Lung microvascular endothelial cell (primary cell): ENCODE measurements around the gene CARD8. TPM values are rescaled to one million over a fixed set of nuclear protein-coding genes. Genes with fewer than 3 reads are reported as not detected.
"Not testable (repeated sequence)": the region's sequence is repeated elsewhere in the genome, so short reads cannot be mapped to it uniquely, and the experiment has no call there.

Experiments
- DNase-seq, 2 donors: peaks; one replicate each; pipeline versions ENCODE4 v3.0.0 to v3.0.0-alpha.2; 2010; ENCODE audit warnings: low read depth in 2 of 2
- total RNA-seq: library from RNA; depleted of rRNA; stranded (reverse); fragments of >200 nt; gene quantifications from 2 replicates; pipeline ENCODE4 v1.2.1, GENCODE V29; 2014

The CARD8 gene
- total RNA-seq, 1 donor from 2014 or later: 69.6 TPM

GRCh38 chr19:48265326-48265725, 9.6 kb upstream of the CARD8 start:
- DNase-seq: peak in 1 of 2 donors; percentile 49

GRCh38 chr19:48260359-48260714, 4.6 kb upstream of the CARD8 start:
- DNase-seq: not testable (repeated sequence)

- DNase-seq: not testable (repeated sequence)
Observed at GRCh38 chr19:48258992-48259391, 3.3 kb upstream of the CARD8 start.

GRCh38 chr19:48258350-48258749, 2.6 kb upstream of the CARD8 start:
- DNase-seq: peak; percentile 52 to 81

- no peak for DNase-seq
Observed at GRCh38 chr19:48254529-48254970, 1.2 kb downstream of the CARD8 start.

GRCh38 chr19:48253999-48254398, 1.7 kb downstream of the CARD8 start:
- DNase-seq: no peak

GRCh38 chr19:48252609-48253008, 3.1 kb downstream of the CARD8 start:
- no peak for DNase-seq

- DNase-seq: no peak
Observed at GRCh38 chr19:48250290-48251025, 5.3 kb downstream of the CARD8 start.

- peak; percentile 87 to 98 for DNase-seq
Observed at GRCh38 chr19:48249502-48250014, 6.2 kb downstream of the CARD8 start.

- no peak for DNase-seq
Observed at GRCh38 chr19:48248081-48248833, 7.5 kb downstream of the CARD8 start.

- DNase-seq: no peak
Observed at GRCh38 chr19:48247212-48247611, 8.5 kb downstream of the CARD8 start.

- no peak for DNase-seq
Observed at GRCh38 chr19:48246101-48246500, 9.6 kb downstream of the CARD8 start.

- DNase-seq: peak; percentile 62 to 76
Observed at GRCh38 chr19:48244281-48244680, 11.4 kb downstream of the CARD8 start.

- not testable (repeated sequence) for DNase-seq
Observed at GRCh38 chr19:48241771-48242170, 13.9 kb downstream of the CARD8 start.

- peak in 1 of 2 donors; percentile 48 for DNase-seq
Observed at GRCh38 chr19:48239582-48240141, 16.1 kb downstream of the CARD8 start.

GRCh38 chr19:48239120-48239519, 16.6 kb downstream of the CARD8 start:
- no peak for DNase-seq

- DNase-seq: no peak
Observed at GRCh38 chr19:48237057-48237456, 18.7 kb downstream of the CARD8 start.

GRCh38 chr19:48230555-48231129, 25.1 kb downstream of the CARD8 start:
- DNase-seq: no peak

- no peak for DNase-seq
Observed at GRCh38 chr19:48221628-48222027, 34.1 kb downstream of the CARD8 start.

- not testable (repeated sequence) for DNase-seq
Observed at GRCh38 chr19:48220784-48221183, 34.9 kb downstream of the CARD8 start.

- peak; percentile 60 to 79 for DNase-seq
Observed at GRCh38 chr19:48218997-48219396, 36.7 kb downstream of the CARD8 start.

GRCh38 chr19:48216933-48217332, 38.8 kb downstream of the CARD8 start:
- no peak for DNase-seq
